ENCODE data around the gene PEX19.

GRCh38 chr1:160260406-160261382 lies 24.2 kb downstream of the PEX19 start:
- TF ChIP-seq REST (IDR thresholded peaks at IDR 0.05) (no peak), SREBF2 (IDR thresholded peaks at IDR 0.05) (no peak), FOSL2 (IDR thresholded peaks at IDR 0.05) (no peak), FOSL2 (CRISPR knock-in tag; IDR thresholded peaks at IDR 0.05) (no peak), EP300 (IDR thresholded peaks at IDR 0.05) (no peak), MAZ (IDR thresholded peaks at IDR 0.05; ENCODE audit: borderline replicate concordance, low read depth, low read length) (no peak), CTCF (IDR thresholded peaks at IDR 0.05) (no peak), CBX8 (IDR thresholded peaks at IDR 0.05) (no peak), POLR2A (IDR thresholded peaks at IDR 0.05; ENCODE audit: low read length) (no peak), ZFP36 (IDR thresholded peaks at IDR 0.05; ENCODE audit: borderline replicate concordance, partially characterized antibody) (no peak), HOXB13 (CRISPR knock-in tag; IDR thresholded peaks at IDR 0.05; ENCODE audit: low read depth) (no peak), KDM1A (IDR thresholded peaks at IDR 0.05; ENCODE audit: low read depth) (no peak)
- TF ChIP-seq, protein P1, sequence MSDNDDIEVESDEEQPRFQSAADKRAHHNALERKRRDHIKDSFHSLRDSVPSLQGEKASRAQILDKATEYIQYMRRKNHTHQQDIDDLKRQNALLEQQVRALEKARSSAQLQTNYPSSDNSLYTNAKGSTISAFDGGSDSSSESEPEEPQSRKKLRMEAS (IDR thresholded peaks at IDR 0.05) = no peak
